GM10266 (cell line): Measurements from ENCODE around the gene POTEG.
"Not testable (repeated sequence)": the region's sequence is repeated elsewhere in the genome, so short reads cannot be mapped to it uniquely, and the experiment has no call there.

Experiments
- DNase-seq: peaks from one replicate; pipeline ENCODE4 v3.0.0; 2012; ENCODE audit errors: extremely low spot score

The POTEG gene

DNA sequence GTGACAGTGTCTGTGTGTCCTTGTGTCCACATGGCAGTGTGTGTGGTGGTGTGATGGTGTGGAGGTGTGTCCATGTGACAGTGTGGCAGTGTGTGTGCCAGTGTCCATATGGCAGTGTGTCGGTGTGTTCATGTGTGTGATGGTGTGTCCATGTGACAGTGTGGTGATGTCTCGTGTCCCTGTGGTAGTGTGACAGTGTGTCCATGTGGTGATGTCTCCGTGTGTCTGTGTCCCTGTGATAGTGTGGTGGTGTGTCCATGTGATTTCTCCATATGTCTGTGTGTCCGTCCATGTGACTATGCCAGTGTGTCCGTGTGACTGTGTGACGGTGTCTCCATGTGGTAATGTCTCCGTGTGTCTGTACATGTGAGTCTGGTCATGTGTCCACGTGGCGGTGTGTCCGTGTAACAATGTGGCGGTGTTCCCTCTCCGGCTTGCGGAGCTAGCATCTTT is 59.7 kb downstream of the POTEG start:
- DNase-seq, result not testable (repeated sequence)

DNA sequence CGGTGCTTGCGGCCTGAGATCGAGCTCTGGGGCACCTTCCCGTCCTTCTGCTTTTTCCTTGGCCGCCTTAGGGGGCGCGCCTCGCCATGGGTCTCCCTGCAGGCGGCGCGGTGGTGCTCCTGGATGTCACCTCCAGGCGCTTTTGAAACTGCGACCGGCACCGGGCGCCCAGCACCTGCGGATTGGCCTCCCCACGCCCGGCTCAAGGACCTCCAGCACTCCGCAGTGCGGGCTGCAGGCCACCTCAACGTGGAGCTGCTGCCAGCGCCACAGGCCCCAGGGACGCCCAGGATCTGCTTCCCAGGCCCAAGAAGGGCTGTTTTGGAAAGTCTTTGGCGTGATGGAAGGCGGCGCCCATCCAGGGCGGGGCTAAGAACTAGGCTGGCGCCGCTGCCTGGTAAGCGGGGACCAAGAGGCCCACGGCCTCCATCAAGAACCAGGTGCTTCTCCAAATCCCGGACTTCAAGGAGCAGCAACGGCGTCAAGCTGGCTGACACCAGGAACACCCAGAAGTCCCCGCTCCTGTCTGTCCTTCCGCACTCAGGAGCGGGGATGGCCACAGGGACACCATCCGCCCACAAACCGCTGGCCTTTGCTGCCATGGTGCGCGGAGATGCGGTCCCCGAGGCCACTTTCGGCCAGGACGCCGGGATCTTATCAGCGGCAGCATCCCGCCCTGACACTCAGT is 61.2 kb downstream of the POTEG start:
- not testable (repeated sequence) for DNase-seq

DNA sequence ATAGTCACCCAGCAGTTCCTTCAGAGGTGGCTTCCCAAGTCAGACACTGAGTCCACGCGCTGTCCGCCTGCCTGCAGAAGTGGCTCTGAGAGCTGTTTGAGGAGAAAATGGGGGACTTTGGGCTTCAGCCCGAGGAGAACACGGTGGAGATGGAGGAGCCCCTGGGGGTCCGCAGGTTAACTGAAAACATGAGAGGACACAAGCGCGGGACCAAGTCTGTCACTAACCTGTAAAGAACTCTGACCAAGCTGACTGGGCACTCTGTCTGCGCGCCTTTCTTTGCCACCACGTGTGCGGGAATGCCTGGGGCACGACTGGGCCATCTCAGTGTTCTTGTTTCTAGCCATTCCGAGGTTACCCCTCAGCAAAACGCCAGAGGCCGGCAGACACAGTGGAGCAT is 62.4 kb downstream of the POTEG start:
- not testable (repeated sequence) for DNase-seq

DNA sequence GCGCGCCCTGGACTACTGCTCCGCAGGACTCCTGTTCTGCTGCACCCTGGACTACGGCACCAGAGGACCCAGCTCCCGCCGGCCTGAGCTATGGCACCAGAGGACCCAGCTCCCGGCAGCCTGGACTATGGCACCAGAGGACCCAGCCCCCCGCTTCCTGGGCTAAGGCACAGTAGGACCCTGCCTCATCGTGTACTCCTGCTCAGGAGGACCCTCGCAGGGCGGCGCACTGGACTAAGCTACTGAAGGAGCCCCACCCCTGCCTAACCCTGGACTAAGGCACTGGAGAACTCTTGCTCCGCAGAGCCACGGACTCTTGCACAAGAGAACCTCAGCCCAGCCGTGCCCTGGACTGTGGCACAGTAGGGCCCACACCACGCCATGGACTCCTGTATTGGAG is 71.3 kb downstream of the POTEG start:
- DNase-seq, result not testable (repeated sequence)

DNA sequence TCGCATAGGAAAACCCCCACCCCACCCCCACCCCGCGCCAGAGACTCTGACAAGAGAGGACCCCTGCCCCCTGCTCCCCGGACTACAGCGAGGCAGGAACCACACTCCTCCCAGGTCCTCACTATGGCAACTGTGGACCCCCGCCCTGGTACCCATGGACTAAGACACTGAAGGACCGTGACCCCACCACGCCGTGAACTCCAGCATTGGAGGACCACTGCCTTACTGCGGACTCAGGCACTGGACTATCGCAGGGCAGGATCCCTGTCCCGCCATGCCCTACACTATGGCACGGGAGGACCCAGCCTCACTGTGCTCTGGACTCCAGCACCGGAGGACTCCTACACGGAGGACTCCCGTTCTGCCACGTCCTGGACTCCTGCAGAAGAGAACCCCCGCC is 71.8 kb downstream of the POTEG start:
- not testable (repeated sequence) for DNase-seq

DNA sequence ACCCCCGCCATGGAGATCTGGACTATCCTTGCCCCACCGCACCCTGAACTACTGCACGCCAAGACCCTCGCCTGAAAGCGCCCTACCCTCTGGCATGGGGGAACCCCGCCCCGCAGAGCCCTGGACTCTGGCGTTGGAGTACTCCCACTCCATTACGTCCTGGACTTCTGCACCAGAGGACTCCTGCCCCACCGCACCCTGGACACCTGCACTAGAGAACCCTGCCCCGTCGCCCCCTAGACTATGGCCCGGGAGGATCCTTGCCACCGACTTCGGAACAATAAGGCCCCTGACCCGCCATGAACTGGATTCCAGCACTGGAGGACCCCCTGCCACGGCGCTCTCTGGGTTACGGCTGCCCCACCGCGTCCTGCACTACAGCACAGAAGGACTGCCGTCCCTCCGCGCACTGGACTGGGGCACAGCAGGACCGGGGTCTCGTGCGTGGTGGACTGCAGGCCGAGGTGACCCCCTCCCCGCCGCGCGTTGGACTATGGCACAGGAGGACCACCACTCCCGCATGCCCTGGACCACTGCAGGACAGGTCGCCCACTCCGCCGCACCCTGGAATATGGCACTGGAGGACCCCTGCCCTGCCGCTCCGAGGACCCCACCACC is 72.4 kb downstream of the POTEG start:
- DNase-seq, result not testable (repeated sequence)

DNA sequence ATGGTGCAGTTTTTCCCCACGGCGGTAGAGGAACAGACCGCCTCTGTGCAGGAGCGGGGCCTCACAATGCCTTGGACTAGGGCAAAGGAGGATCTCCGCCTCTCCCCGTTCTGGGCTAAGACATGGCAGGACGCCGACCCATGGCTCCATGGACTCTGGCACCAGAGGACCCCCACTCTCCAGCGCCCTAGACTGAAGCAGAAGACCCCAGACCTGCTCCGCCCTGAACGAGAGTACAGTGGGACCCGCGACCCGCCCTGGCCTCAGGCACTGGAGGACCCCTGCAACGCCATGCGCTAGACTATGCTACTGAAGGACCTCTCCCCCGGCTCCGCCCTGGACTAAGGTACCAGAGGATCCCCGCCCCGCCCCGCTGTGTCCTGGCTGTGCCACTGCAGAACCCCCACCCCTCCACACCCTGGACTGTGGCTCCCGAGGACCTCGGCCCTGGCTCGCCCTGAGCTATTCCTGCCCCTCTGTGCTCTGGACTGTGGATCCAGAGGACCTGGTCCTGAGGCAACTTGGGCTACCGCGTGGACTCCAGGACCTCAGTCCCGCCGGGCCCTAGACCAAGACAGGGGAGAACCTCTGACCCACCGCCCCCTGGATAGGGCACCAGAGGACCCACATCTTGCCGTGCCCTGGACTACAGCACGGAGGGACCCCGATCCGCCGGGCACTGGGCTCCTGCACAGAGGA is 73.1 kb downstream of the POTEG start:
- DNase-seq, result not testable (repeated sequence)
